ENCODE results near the gene PAQR4.

DNA sequence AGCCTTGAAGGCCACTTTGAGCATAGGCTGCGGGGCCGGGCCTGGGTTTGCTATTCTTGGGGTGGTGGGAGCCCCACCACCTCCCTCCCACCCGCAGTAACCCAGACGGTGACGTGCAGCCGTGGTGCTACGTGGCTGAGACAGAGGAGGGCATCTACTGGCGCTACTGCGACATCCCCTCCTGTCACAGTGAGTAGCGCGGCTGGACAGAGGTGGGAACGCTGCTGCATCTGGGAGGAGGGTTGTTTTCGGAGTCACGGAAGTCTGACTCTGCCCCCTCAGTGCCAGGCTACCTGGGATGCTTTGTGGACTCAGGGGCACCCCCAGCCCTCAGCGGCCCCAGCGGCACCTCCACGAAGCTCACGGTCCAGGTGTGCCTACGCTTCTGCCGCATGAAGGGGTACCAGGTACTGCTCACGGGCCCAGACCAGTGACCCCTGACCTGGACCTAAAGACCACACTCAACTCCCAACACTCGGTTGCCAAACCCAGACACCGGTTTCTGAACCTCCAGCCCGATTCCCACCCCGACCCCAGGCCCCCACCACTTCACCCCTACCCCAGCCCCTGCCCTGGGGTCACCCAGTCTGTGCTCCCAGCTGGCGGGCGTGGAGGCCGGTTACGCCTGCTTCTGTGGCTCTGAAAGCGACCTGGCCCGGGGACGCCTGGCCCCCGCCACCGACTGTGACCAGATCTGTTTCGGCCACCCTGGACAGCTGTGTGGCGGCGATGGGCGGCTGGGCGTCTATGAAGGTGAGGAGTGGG is 2.9 kb upstream of the PAQR4 start:
- TF ChIP-seq CTCF (IDR thresholded peaks at IDR 0.05 in 2 of 3, conservative IDR thresholded peaks at IDR 0.05 in 1 of 3; ENCODE audit: control insufficient read depth in 2 of 3, extremely low read depth in 1 of 3, insufficient read depth in 1 of 3, low read depth in 3 of 3, low read length in 3 of 3) (no peak), POLR2A (IDR thresholded peaks at IDR 0.05; ENCODE audit: low read depth, low read length) (no peak), ZBED1 (IDR thresholded peaks at IDR 0.05; ENCODE audit: borderline replicate concordance) (no peak), SRF (IDR thresholded peaks at IDR 0.05; ENCODE audit: low read depth in 2 of 2, low read length in 2 of 2) (no peak), CHD4 (IDR thresholded peaks at IDR 0.05) (no peak), KDM1A (IDR thresholded peaks at IDR 0.05; ENCODE audit: borderline replicate concordance) (no peak), EP300 (IDR thresholded peaks at IDR 0.05; ENCODE audit: borderline replicate concordance in 1 of 2, control insufficient read depth in 1 of 2, low read depth in 2 of 2, low read length in 2 of 2) (no peak), RAD21 (IDR thresholded peaks at IDR 0.05; ENCODE audit: insufficient read depth, low read depth, low read length) (no peak), NR2C1 (IDR thresholded peaks at IDR 0.05) (no peak), NFIC (IDR thresholded peaks at IDR 0.05; ENCODE audit: low read depth, low read length) (no peak), SREBF2 (IDR thresholded peaks at IDR 0.05; ENCODE audit: low read length) (no peak), ZNF24 (IDR thresholded peaks at IDR 0.05) (no peak), NFYB (IDR thresholded peaks at IDR 0.05; ENCODE audit: insufficient read depth, low read depth, low read length) (no peak)
- TF ChIP-seq, protein P1, sequence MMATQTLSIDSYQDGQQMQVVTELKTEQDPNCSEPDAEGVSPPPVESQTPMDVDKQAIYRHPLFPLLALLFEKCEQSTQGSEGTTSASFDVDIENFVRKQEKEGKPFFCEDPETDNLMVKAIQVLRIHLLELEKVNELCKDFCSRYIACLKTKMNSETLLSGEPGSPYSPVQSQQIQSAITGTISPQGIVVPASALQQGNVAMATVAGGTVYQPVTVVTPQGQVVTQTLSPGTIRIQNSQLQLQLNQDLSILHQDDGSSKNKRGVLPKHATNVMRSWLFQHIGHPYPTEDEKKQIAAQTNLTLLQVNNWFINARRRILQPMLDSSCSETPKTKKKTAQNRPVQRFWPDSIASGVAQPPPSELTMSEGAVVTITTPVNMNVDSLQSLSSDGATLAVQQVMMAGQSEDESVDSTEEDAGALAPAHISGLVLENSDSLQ (IDR thresholded peaks at IDR 0.05) = no peak
